PC-3 (cell line): ENCODE measurements around the gene GDF7. TPM values are rescaled to one million over a fixed set of nuclear protein-coding genes. Genes with fewer than 3 reads are reported as not detected.

Experiments
- ATAC-seq: fragments of 200-7000 bp; cut with Tn5 transposase; 2 replicates; pipeline ENCODE4 v1.9.1; 2020; ENCODE audit warnings: mild to moderate bottlenecking, moderate library complexity
- BruUV-seq: library from RNA; stranded (reverse); fragments of 400-500 nt; replicated peaks from 2 replicates; lab custom pipeline; 2021; lab: Mats Ljungman, UMichigan
- CTCF ChIA-PET: fragments of 300-600 bp; sonication (Branson Sonifier 250); formaldehyde crosslinking; loops from one replicate; lab custom pipeline; 2022; ENCODE audit warnings: antibody characterized with exemption; lab: Charles Lee
- POLR2A ChIA-PET: fragments of 300-600 bp; sonication (Branson Sonifier 250); formaldehyde crosslinking; loops from one replicate; lab custom pipeline; 2022; ENCODE audit warnings: antibody characterized with exemption; ENCODE audit not compliant: unreplicated experiment; lab: Charles Lee
- DNase-seq: peaks from one replicate; pipeline ENCODE4 v3.0.0-alpha.2; 2015
- H2AFZ ChIP-seq: fragments of 300-600 bp; sonication (generic); 2 replicates; pipeline ENCODE4 v1.6.0; 2016; ENCODE audit warnings: antibody characterized with exemption, low read length
- H3F3A ChIP-seq: fragments of 300-600 bp; sonication (generic); one replicate; pipeline ENCODE4 v1.6.0; 2017; ENCODE audit warnings: antibody characterized with exemption, low read length, control low read depth, mild to moderate bottlenecking; ENCODE audit not compliant: unreplicated experiment
- H3K27ac ChIP-seq: fragments of 300-600 bp; sonication (generic); 2 replicates; pipeline ENCODE4 v1.5.1; 2016; ENCODE audit warnings: mild to moderate bottlenecking, low read length
- H3K27me3 ChIP-seq: fragments of 300-600 bp; sonication (generic); 2 replicates; pipeline ENCODE4 v1.6.1; 2016; ENCODE audit warnings: low read length, mixed read lengths
- H3K36me3 ChIP-seq: fragments of 300-600 bp; sonication (generic); 2 replicates; pipeline ENCODE4 v1.6.1; 2016; ENCODE audit warnings: low read depth, mixed run types, low read length, mixed read lengths
- H3K4me1 ChIP-seq: fragments of 300-600 bp; sonication (generic); 2 replicates; pipeline ENCODE4 v1.5.1; 2016; ENCODE audit warnings: low read length; ENCODE audit not compliant: insufficient read depth
- H3K4me2 ChIP-seq: fragments of 300-600 bp; sonication (generic); 2 replicates; pipeline ENCODE4 v1.6.0; 2016; ENCODE audit warnings: low read length
- H3K4me3 ChIP-seq: fragments of 300-600 bp; sonication (generic); 2 replicates; pipeline ENCODE4 v1.5.1; 2016; ENCODE audit warnings: mild to moderate bottlenecking, low read length, mixed read lengths
- H3K79me2 ChIP-seq: fragments of 300-600 bp; sonication (generic); 2 replicates; pipeline ENCODE4 v1.6.1; 2017; ENCODE audit warnings: low read length, mixed read lengths
- H3K9ac ChIP-seq: fragments of 300-600 bp; sonication (generic); 2 replicates; pipeline ENCODE4 v1.6.0; 2016; ENCODE audit warnings: mild to moderate bottlenecking, low read length
- H3K9me2 ChIP-seq: fragments of 300-600 bp; sonication (generic); replicated peaks from 2 replicates; pipeline ENCODE4 v1.6.1; 2016; ENCODE audit warnings: mixed run types, low read length, mixed read lengths
- H3K9me3 ChIP-seq: fragments of 300-600 bp; sonication (generic); 2 replicates; pipeline ENCODE4 v1.6.1; 2016; ENCODE audit warnings: low read length, mixed read lengths
- H4K20me1 ChIP-seq: fragments of 300-600 bp; sonication (generic); 2 replicates; pipeline ENCODE4 v1.6.1; 2016; ENCODE audit warnings: low read length, mixed read lengths
- CTCF ChIP-seq: fragments of 300-600 bp; sonication (generic); conservative IDR thresholded peaks from 2 replicates; pipeline ENCODE4 v1.5.1; 2017; ENCODE audit warnings: antibody characterized with exemption, low read depth, mild to moderate bottlenecking, low read length
- EZH2 ChIP-seq: fragments of 300-600 bp; sonication (generic); IDR thresholded peaks from one replicate; pipeline ENCODE4 v1.6.1; 2017; ENCODE audit warnings: antibody characterized with exemption, mild to moderate bottlenecking, low read length; ENCODE audit not compliant: unreplicated experiment
- EZH2phosphoT487 ChIP-seq: fragments of 300-600 bp; sonication (generic); IDR thresholded peaks from 2 replicates; pipeline ENCODE4 v1.6.1; 2018; ENCODE audit warnings: mild to moderate bottlenecking, antibody characterized with exemption, low read length, borderline replicate concordance
- intact Hi-C: fragments of 100-400 bp; cut with micrococcal nuclease; formaldehyde crosslinking; loops from 2 replicates; pipeline ENCODE4 v1.9.0; 2023
- total RNA-seq: library from RNA; depleted of rRNA; stranded (reverse); fragments of >200 nt; gene quantifications from 2 replicates; pipeline ENCODE4 v1.2.3, GENCODE V29; 2014

The GDF7 gene
- total RNA-seq, 1 experiment from 2014 or later = 0.04 TPM

GRCh38 chr2:20632446-20632990, 34.4 kb upstream of the GDF7 start:
- Histone ChIP-seq H3K9me2 (no peaks in the 10 kb centered on the region), H3K4me2 (no peak overlapping the region), H3K9ac (no peak overlapping the region), H3K4me1 (peaks cover 19% of the 10 kb centered on the region), H3K4me3 (no peak overlapping the region), H3K27ac (no peak overlapping the region), H4K20me1 (no peaks in the 10 kb centered on the region), H3K36me3 (no peaks in the 10 kb centered on the region), H3F3A (no peaks in the 10 kb centered on the region), H3K9me3 (no peaks in the 10 kb centered on the region), H3K79me2 (no peaks in the 10 kb centered on the region), H2AFZ (no peak overlapping the region), H3K27me3 (no peaks in the 10 kb centered on the region)
- DNase-seq = no peak
- intact Hi-C loops = no loop called here
- ATAC-seq = no peak
- TF ChIP-seq EZH2phosphoT487 = no peak
- TF ChIP-seq EZH2 = no peak
- TF ChIP-seq CTCF = no peak
- ChIA-PET CTCF (no interaction called here), POLR2A (no interaction called here)
- BruUV-seq = no TSS peak

- Histone ChIP-seq H2AFZ (no peak overlapping the region), H3K9me3 (no peaks in the 10 kb centered on the region), H3F3A (no peaks in the 10 kb centered on the region), H3K9me2 (no peaks in the 10 kb centered on the region), H3K27me3 (no peaks in the 10 kb centered on the region), H3K4me1 (peaks cover 19% of the 10 kb centered on the region), H3K79me2 (no peaks in the 10 kb centered on the region), H3K9ac (no peak overlapping the region), H3K4me2 (no peak overlapping the region), H4K20me1 (no peaks in the 10 kb centered on the region), H3K36me3 (no peaks in the 10 kb centered on the region), H3K27ac (no peak overlapping the region), H3K4me3 (no peak overlapping the region)
- no TSS peak for BruUV-seq
- ChIA-PET CTCF (no interaction called here), POLR2A (no interaction called here)
- TF ChIP-seq EZH2phosphoT487 (no peak), CTCF (no peak), EZH2 (no peak)
- DNase-seq (no peak), ATAC-seq (no peak)
- intact Hi-C loops = no loop called here
Measured at GRCh38 chr2:20633001-20633400, 33.9 kb upstream of the GDF7 start.

GRCh38 chr2:20633794-20634506, 33.0 kb upstream of the GDF7 start:
- intact Hi-C loops = loop anchor here (2.0 kb wide), 1 partner anchor 33 kb away; no protein-coding TSS in a partner anchor
- Histone ChIP-seq H3K4me1 (peaks cover 19% of the 10 kb centered on the region), H3K36me3 (no peaks in the 10 kb centered on the region), H3F3A (no peaks in the 10 kb centered on the region), H3K9ac (no peak overlapping the region), H3K9me2 (no peaks in the 10 kb centered on the region), H3K9me3 (no peaks in the 10 kb centered on the region), H3K27me3 (no peaks in the 10 kb centered on the region), H3K4me3 (no peak overlapping the region), H3K27ac (no peak overlapping the region), H2AFZ (no peak overlapping the region), H3K4me2 (peak overlapping the region; percentile 9; the same call in 1 of the 2 replicates), H3K79me2 (no peaks in the 10 kb centered on the region), H4K20me1 (no peaks in the 10 kb centered on the region)
- no TSS peak for BruUV-seq
- CTCF ChIA-PET = interaction anchor here (0.8 kb wide), 1 partner anchor 187 kb away, joined by 9 read pairs; the partner anchor contains the start of gene RHOB
- POLR2A ChIA-PET = no interaction called here
- ATAC-seq (no peak), DNase-seq (no peak)
- no peak for TF ChIP-seq EZH2phosphoT487
- TF ChIP-seq EZH2 = no peak
- no peak for TF ChIP-seq CTCF
